GM19467 (cell line): ENCODE results near the gene MAML2.

Experiments
- ATAC-seq: cut with Tn5 transposase; IDR thresholded peaks from one replicate; pipeline ENCODE4 v1.9.1; 2021; ENCODE audit warnings: mild to moderate bottlenecking, moderate library complexity; ENCODE audit not compliant: unreplicated experiment

Gene MAML2

GRCh38 chr11:96215826-96216225, 127.2 kb downstream of the MAML2 start:
- no peak for ATAC-seq

- peak; percentile 76 for ATAC-seq
These were observed 127.7 kb downstream of the MAML2 start for GRCh38 chr11:96215110-96215782.

GRCh38 chr11:96214777-96215109, 128.3 kb downstream of the MAML2 start:
- no peak for ATAC-seq

- ATAC-seq, result no peak
These were observed 129.5 kb downstream of the MAML2 start for GRCh38 chr11:96213500-96213899.

- no peak for ATAC-seq
These were observed 131.6 kb downstream of the MAML2 start for GRCh38 chr11:96211436-96211835.

- ATAC-seq, result no peak
These were observed 135.2 kb downstream of the MAML2 start for GRCh38 chr11:96207459-96208449.

- ATAC-seq, result no peak
These were observed 136.0 kb downstream of the MAML2 start for GRCh38 chr11:96206955-96207354.

- no peak for ATAC-seq
These were observed 137.6 kb downstream of the MAML2 start for GRCh38 chr11:96205460-96205809.

GRCh38 chr11:96204721-96205459, 138.1 kb downstream of the MAML2 start:
- no peak for ATAC-seq

- ATAC-seq, result no peak
These were observed 138.7 kb downstream of the MAML2 start for GRCh38 chr11:96204366-96204659.

- ATAC-seq, result no peak
These were observed 139.2 kb downstream of the MAML2 start for GRCh38 chr11:96203567-96204365.

GRCh38 chr11:96200243-96200642, 142.8 kb downstream of the MAML2 start:
- no peak for ATAC-seq

GRCh38 chr11:96199563-96200025, 143.4 kb downstream of the MAML2 start:
- no peak for ATAC-seq

GRCh38 chr11:96197801-96198701, 144.9 kb downstream of the MAML2 start:
- no peak for ATAC-seq

GRCh38 chr11:96197103-96197502, 145.9 kb downstream of the MAML2 start:
- no peak for ATAC-seq

- ATAC-seq, result no peak
These were observed 146.8 kb downstream of the MAML2 start for GRCh38 chr11:96196181-96196662.

- no peak for ATAC-seq
These were observed 147.3 kb downstream of the MAML2 start for GRCh38 chr11:96195671-96196070.

- no peak for ATAC-seq
These were observed 148.2 kb downstream of the MAML2 start for GRCh38 chr11:96194581-96195374.
